Breast epithelium (tissue), 4 donors: ENCODE measurements around the gene KCNK4. TPM values are rescaled to one million over a fixed set of nuclear protein-coding genes. Genes with fewer than 3 reads are reported as not detected.
"Not testable (repeated sequence)": the region's sequence is repeated elsewhere in the genome, so short reads cannot be mapped to it uniquely, and the experiment has no call there.

Experiments used
- DNase-seq, 2 donors: peaks; one replicate each; pipeline ENCODE4 v3.0.0-alpha.2; 2019; ENCODE audit warnings: low spot score in 2 of 2
- H3K27ac ChIP-seq, 2 donors: fragments of 200-600 bp; sonication (generic) in 1 of 2; one replicate each; pipeline ENCODE4 v1.5.1; 2016 to 2019; ENCODE audit warnings: mild to moderate bottlenecking in 1 of 2
- H3K27me3 ChIP-seq, 2 donors: fragments of 200-600 bp; sonication (generic) in 1 of 2; one replicate each; pipeline versions ENCODE4 v1.5.1 to v1.6.0; 2017 to 2019; ENCODE audit warnings: control low read depth in 1 of 2, mild to moderate bottlenecking in 1 of 2
- H3K36me3 ChIP-seq: fragments of 200-600 bp; one replicate; pipeline ENCODE4 v1.5.1; 2019
- H3K4me1 ChIP-seq, 2 donors: fragments of 200-600 bp; sonication (generic); one replicate each; pipeline ENCODE4 v1.5.1; 2016 to 2019; ENCODE audit warnings: control low read depth in 1 of 2
- H3K4me3 ChIP-seq, 3 donors: fragments of 200-600 bp; sonication (generic); 1 replicate in 2 of 3; 2 replicates in 1 of 3; pipeline ENCODE4 v1.5.1; 2016 to 2019; ENCODE audit warnings: mild to moderate bottlenecking in 3 of 3, moderate library complexity in 2 of 3
- H3K9me3 ChIP-seq, 2 donors: fragments of 200-600 bp; sonication (generic) in 1 of 2; one replicate each; pipeline ENCODE4 v1.5.1; 2016 to 2019; ENCODE audit warnings: control low read depth in 1 of 2
- POLR2A ChIP-seq: fragments of 450-650 bp; IDR thresholded peaks from one replicate; pipeline ENCODE4 v1.6.1; 2016; ENCODE audit warnings: antibody characterized with exemption, mild to moderate bottlenecking, moderate library complexity
- POLR2AphosphoS5 ChIP-seq, 3 donors: sonication (generic); formaldehyde crosslinking; IDR thresholded peaks; one replicate each; pipeline ENCODE4 v1.6.1; 2017; ENCODE audit warnings: antibody characterized with exemption in 3 of 3
- intact Hi-C: fragments of 100-400 bp; cut with DNase I; formaldehyde crosslinking; loops from one replicate; pipeline ENCODE4 v1.15.1; 2023; ENCODE audit warnings: low total_unique reads
- total RNA-seq, 3 donors: library from RNA; depleted of rRNA; stranded (reverse); fragments of >200 nt; gene quantifications; one replicate each; pipeline ENCODE4 v1.1.0, GENCODE V29; 2016
- TF ChIP-seq, protein P1 (sequence below), 3 donors: fragments of 450-650 bp; IDR thresholded peaks; one replicate each; pipeline ENCODE4 v1.5.1; 2016 to 2017; ENCODE audit warnings: antibody characterized with exemption in 3 of 3, mild to moderate bottlenecking in 3 of 3, moderate library complexity in 3 of 3

Gene KCNK4
- total RNA-seq, 3 donors from 2014 or later = 2.3 TPM; not detected in 2

DNA sequence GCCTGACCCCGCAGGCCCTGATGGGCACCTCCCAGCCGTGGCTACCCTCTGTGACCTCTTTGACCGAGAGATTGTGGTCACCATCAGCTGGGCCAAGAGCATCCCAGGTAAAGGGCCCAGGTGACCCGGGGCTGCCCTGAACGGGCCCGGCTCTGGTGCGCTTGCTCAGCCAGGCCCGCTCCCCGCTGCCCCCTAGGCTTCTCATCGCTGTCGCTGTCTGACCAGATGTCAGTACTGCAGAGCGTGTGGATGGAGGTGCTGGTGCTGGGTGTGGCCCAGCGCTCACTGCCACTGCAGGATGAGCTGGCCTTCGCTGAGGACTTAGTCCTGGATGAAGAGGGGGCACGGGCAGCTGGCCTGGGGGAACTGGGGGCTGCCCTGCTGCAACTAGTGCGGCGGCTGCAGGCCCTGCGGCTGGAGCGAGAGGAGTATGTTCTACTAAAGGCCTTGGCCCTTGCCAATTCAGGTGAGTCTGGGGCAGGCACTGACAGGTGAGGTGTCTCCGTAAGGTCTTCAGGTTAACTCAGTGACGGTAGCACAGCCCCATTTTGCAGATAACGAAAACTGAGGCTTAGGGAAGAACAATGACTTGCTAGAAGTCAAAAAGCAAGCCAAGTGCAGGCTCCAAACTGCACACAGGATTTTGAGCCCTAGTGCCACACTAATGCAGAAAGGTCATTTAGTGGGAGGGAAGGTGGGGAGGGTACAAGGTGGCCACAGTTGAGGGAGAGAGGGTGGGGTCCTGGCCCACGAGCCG is 23.9 kb downstream of the KCNK4 start:
- TF ChIP-seq POLR2A (no peak), POLR2AphosphoS5 (IDR thresholded peaks at IDR 0.05) (no peak)
- TF ChIP-seq, protein P1, sequence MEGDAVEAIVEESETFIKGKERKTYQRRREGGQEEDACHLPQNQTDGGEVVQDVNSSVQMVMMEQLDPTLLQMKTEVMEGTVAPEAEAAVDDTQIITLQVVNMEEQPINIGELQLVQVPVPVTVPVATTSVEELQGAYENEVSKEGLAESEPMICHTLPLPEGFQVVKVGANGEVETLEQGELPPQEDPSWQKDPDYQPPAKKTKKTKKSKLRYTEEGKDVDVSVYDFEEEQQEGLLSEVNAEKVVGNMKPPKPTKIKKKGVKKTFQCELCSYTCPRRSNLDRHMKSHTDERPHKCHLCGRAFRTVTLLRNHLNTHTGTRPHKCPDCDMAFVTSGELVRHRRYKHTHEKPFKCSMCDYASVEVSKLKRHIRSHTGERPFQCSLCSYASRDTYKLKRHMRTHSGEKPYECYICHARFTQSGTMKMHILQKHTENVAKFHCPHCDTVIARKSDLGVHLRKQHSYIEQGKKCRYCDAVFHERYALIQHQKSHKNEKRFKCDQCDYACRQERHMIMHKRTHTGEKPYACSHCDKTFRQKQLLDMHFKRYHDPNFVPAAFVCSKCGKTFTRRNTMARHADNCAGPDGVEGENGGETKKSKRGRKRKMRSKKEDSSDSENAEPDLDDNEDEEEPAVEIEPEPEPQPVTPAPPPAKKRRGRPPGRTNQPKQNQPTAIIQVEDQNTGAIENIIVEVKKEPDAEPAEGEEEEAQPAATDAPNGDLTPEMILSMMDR (IDR thresholded peaks at IDR 0.05) = no peak
- intact Hi-C loops = no loop called here
- Histone ChIP-seq H3K4me1 (peaks cover 0 to 14% of the 10 kb centered on the region in 2 donors), H3K9me3 (no peaks in the 10 kb centered on the region), H3K36me3 (no peaks in the 10 kb centered on the region), H3K4me3 (no peak overlapping the region), H3K27ac (no peak overlapping the region), H3K27me3 (no peaks in the 10 kb centered on the region)
- no peak for DNase-seq

DNA sequence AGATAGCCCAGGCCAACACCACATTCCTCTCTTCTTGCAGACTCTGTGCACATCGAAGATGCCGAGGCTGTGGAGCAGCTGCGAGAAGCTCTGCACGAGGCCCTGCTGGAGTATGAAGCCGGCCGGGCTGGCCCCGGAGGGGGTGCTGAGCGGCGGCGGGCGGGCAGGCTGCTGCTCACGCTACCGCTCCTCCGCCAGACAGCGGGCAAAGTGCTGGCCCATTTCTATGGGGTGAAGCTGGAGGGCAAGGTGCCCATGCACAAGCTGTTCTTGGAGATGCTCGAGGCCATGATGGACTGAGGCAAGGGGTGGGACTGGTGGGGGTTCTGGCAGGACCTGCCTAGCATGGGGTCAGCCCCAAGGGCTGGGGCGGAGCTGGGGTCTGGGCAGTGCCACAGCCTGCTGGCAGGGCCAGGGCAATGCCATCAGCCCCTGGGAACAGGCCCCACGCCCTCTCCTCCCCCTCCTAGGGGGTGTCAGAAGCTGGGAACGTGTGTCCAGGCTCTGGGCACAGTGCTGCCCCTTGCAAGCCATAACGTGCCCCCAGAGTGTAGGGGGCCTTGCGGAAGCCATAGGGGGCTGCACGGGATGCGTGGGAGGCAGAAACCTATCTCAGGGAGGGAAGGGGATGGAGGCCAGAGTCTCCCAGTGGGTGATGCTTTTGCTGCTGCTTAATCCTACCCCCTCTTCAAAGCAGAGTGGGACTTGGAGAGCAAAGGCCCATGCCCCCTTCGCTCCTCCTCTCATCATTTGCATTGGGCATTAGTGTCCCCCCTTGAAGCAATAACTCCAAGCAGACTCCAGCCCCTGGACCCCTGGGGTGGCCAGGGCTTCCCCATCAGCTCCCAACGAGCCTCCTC is 24.8 kb downstream of the KCNK4 start:
- H3K27me3 ChIP-seq, H3K36me3 ChIP-seq, DNase-seq, intact Hi-C loops, H3K9me3 ChIP-seq: not testable (repeated sequence)
- Histone ChIP-seq H3K4me1 (peaks cover 0 to 14% of the 10 kb centered on the region in 2 donors), H3K27ac (peak overlapping the region in 1 of 2 donors; percentile 98), H3K4me3 (peak overlapping the region in 1 of 3 donors; percentile 95)

DNA sequence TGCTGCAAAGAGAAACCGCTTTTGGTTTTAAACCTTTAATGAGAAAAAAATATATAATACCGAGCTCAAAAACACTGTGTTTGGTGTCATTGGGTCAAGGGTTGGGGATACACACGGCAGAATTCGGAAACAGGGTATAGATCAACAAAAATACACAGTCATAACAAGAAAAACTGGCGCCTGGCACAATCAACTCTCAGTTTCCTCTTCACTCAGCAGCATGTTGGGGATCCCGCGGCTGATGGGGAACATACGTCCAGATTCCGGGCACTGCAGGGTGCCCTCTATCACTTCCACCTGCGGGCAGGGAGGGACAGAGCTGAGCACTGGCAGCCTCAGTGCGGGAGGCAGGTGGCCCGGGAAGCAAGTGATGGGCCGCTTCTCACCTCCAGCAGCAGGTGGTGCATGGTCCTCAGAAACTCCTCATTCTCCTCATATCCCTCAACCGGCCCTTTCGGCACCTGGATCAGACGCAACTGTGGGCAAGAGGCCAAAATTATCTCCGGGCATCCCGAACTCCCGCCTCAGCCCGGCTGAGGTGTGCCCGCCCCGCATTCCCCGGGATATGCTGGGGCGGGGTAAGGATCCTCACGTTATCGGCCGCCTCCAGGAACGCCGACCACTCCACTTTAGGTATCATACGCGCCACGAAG is 25.7 kb downstream of the KCNK4 start:
- Histone ChIP-seq H3K27ac (peak overlapping the region; percentile 98 to 99), H3K4me1 (peaks cover 0 to 14% of the 10 kb centered on the region in 2 donors), H3K27me3 (no peaks in the 10 kb centered on the region), H3K9me3 (no peaks in the 10 kb centered on the region), H3K4me3 (peak overlapping the region; percentile 78 to 97 (median 95)), H3K36me3 (no peaks in the 10 kb centered on the region)
- no peak for DNase-seq
- intact Hi-C loops = no loop called here
- TF ChIP-seq, protein P1 (IDR thresholded peaks at IDR 0.05) = peak in 1 of 3 donors; percentile 29
- no peak for TF ChIP-seq POLR2AphosphoS5 (IDR thresholded peaks at IDR 0.05)

DNA sequence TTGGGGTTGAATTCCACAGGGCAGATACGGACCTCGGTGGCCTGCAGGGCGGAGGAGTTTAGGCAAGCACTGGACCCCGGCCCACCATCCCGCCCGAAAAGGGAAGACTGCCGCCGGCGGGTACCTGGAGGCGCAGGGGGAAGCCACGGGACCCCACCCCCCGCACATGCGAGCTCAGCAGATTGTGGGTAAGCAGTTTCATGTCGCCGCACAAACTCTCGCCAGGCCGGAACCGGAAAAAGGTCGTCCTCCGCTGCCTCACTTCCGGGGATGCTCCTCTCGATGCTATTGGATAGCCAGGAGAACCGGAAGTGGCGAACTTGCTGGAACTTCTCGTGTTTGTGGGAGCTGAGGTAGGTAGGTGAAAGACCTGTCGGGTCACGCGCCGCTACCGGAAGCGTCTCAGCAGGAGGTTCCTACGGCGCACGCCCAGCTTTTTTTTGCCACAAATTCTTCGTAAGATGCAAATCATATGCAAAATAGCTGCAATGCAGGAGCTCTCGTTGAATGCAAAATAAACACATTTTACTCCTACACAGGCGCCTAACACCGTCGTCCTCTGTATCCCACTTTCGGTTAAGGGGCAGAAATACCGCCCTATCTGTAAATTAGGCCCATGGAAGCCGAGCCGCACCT is 26.3 kb downstream of the KCNK4 start, which contains the start of gene TRMT112:
TSS of gene TRMT112 (minus strand) at position 235 of the 636 bp plus-strand sequence. CDS start at position 202, 33 bp downstream.
- peak within 1 kb of the TSS; percentile 78 to 97 (median 95) for H3K4me3 ChIP-seq
- H3K27me3 ChIP-seq = no peaks in the 10 kb centered on the region
- H3K4me1 ChIP-seq = peaks cover 0 to 14% of the 10 kb centered on the region in 2 donors
- TF ChIP-seq, protein P1 (IDR thresholded peaks at IDR 0.05) = peak in 1 of 3 donors; percentile 6
- TF ChIP-seq POLR2A = peak; percentile 81
- TF ChIP-seq POLR2AphosphoS5 (IDR thresholded peaks at IDR 0.05) = peak; percentile 91 to 98 (median 92)
- peak; percentile 97 to 99 for DNase-seq
- intact Hi-C loops = no loop called here
- peak within 1 kb of the TSS; percentile 98 to 99 for H3K27ac ChIP-seq
- H3K36me3 ChIP-seq = no peaks in the 10 kb centered on the region
- no peaks in the 10 kb centered on the region for H3K9me3 ChIP-seq
